HG03175 (cell line): ENCODE data around the gene HPS1.
A peak's percentile ranks its signal among the peaks of the same experiment; 100 is the strongest.

ENCODE experiments used
- ATAC-seq: cut with Tn5 transposase; IDR thresholded peaks from one replicate; pipeline ENCODE4 v1.9.1; 2021; ENCODE audit warnings: mild to moderate bottlenecking, moderate library complexity; ENCODE audit not compliant: unreplicated experiment

HPS1 gene

GRCh38 chr10:98465866-98466265 is 19.1 kb upstream of the HPS1 start:
- no peak for ATAC-seq

GRCh38 chr10:98463976-98464754 is 17.4 kb upstream of the HPS1 start:
- no peak for ATAC-seq

DNA sequence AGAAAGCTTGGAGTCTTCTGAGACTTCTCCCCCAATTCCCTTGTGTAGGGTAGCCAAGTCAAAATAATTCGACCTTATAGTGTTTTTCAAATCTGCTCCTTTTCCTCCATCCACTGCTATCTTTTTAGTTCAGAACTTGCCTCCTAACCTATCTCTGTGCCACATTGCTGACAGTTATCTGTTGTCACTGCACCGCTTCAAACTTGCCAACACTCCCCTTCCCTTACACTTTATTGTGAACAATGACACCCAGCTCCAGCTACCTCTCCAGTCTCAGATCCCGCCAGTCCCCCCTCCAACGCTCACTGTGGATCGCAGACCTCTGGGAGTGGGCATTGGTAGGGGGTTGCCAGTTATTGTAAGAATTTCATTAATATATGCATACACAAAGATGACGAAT is 16.3 kb upstream of the HPS1 start:
- ATAC-seq: no peak

GRCh38 chr10:98461500-98461842 is 14.7 kb upstream of the HPS1 start:
- no peak for ATAC-seq

DNA sequence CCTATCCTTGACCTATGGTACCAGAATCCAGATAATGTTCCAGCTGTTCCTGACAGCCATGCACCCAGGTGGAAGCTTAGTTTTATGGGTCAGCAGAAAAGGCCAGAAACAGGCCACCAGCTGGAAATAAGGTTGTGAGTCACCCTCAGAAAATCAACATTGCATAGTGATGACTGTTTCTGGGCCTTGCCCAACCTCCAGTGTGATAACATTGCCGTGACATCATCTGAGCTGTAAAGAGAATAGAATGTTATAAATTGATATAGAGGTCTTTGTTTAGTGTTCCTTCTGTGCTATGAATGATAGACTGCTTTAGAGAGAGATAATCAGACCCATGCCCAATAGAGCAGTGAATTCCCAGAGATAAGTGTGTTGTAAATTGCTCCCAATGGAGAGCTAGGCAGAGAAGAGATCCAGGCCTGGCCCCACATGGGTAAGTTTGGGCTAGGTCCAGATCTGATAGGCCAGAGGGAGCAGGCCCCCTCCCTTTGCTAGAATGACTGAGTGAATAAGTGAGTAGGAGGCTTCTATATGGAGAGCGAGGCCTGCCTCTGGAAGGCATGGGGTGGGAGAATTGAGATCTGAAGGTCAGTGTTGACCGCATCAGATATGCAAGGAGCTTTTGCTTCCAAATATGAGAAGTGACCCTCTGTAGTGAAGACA is 14.2 kb upstream of the HPS1 start:
- no peak for ATAC-seq

DNA sequence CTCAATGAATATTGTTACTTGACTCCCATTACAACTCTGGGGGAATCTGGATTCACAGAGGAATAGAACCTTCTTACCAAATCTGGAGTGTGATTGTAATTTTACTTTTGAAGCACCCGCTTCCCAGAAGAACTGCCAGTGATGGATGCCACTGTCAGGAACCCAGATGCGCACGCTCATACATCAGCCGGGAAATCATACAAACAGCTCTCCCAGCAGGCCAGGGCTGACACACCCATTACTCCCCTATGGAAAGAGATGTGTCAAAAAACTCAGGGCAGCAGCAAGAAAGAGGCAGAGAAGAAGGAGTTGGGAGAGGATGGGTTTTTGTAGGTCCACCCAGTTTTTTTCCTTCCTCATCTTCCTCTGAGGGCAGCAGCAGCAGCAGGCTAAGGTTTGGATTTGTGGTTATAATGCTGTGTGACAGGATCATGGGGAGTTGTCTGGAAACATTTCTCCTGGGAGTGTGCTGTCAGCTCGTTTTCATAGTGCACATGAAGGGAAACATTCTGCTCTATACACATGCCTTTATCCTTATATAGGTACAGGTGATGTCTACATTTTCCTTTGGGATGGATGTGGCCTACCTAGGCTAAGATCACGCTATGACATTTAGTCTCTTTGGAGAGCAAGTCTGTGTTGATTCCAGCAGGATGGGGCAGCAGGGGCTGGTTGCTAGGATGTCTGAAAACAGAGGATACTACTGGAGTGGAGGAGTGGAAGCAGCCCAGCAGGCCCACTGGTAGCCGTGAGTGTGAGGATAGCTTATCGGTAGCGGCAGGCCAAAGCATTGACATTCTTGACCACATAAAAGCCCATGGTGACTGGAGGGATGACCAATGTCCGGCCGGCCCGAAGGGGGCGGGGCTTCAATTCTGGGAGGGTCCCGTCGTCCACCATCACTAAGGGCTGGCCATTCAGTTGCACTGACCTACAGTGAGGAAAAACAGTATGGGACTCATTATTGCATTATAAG is 12.4 kb upstream of the HPS1 start:
- ATAC-seq: no peak

DNA sequence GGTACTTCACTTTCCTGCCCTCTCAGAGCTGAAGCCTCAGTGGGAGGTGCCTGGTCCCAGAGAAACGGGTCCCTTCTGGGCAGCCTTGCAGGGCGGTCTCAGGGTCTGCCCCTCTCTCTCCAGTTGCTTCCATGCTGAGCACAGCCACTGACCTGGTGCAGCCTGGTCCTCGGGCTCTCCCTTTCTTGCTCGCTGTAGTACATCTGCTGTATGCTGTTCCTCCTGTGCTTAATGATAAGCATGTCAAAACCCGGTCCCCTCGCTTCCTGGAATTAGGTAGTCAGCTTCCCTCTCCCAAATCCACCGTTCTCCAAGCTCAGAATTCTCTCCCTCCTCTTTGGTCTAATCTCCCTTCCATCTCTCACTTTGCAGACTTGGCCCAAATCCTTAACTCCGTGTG is 11.0 kb upstream of the HPS1 start:
- no peak for ATAC-seq

- ATAC-seq: no peak
These were observed 10.1 kb upstream of the HPS1 start for GRCh38 chr10:98456686-98457482.

- ATAC-seq: no peak
These were observed 9.4 kb upstream of the HPS1 start for GRCh38 chr10:98456043-98456570.

DNA sequence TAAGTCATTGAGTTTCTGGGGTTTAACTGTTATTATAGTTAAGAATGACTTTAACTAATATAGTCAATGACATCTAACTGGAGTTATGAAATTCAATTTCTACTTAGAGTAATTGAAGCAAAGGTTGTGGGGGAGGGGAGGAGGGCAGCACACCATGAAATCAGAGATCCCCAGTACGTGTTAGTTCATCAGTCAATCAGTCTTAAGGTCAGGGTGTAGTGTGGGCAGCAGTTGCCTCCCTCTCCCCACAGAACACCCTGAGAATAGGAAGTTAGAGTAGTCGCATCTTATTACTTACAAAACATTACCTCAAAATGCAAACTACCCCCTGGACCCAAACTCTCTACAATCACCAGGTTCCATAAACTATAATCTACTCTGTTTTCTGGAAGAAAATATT is 7.0 kb upstream of the HPS1 start:
- ATAC-seq: no peak

- no peak for ATAC-seq
These were observed 3.9 kb upstream of the HPS1 start for GRCh38 chr10:98450618-98451017.

- ATAC-seq: no peak
These were observed 2.6 kb upstream of the HPS1 start for GRCh38 chr10:98449287-98449686.

DNA sequence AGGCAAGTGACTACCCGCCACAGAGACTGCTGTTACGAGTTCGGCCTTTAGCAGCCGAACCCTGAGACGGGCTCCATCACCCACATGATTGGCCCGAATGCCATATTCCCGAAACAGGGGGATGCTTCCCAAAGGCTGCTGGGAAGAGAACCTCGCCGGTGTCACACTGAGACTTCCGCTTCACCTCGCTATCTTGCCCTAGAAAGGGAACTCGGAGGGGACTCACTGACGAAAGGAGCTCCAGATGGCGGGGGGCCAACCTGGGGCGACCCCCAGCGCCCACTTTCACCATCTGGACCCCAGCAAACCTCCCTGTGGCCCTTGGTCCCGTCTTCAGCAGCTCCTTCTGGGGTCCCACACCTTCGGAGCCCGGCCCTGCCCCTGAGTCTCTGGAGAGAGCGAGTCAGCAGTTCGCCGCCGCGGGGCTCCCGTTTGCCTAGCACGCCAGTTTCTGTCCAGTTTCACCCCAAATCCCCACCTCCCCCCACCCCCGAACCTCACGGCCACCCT is 529 bp downstream of the HPS1 start:
- ATAC-seq: peak; percentile 23

DNA sequence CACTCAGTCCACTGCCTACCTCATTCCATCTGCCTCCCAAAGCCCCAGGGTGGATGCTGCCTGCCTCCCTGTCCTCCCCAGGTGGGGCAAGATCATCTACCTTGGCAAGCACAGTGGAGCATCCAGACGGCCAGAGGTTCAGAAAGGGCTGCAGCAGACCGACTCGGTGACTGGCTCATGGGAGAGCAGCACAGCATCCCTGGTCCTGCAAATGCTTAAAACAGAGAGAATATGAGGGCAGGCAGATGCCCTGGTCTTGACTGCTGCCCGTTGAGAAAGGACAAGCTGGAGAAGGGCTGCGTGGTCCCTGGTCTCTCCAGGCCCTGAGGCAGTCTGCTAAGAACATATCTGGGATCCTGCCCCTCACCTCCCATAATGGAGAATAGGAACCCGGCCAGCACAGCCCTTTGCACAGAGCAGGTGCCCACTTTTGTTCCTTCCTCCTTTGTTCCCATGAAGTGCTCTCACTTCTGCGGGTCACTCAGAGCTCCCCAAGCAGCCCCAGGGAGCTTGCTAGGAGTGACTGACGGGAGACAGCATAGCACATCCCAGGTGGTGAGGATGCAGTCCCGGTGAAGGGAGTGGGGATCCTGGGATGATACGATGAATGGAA is 1.4 kb downstream of the HPS1 start:
- ATAC-seq: no peak

DNA sequence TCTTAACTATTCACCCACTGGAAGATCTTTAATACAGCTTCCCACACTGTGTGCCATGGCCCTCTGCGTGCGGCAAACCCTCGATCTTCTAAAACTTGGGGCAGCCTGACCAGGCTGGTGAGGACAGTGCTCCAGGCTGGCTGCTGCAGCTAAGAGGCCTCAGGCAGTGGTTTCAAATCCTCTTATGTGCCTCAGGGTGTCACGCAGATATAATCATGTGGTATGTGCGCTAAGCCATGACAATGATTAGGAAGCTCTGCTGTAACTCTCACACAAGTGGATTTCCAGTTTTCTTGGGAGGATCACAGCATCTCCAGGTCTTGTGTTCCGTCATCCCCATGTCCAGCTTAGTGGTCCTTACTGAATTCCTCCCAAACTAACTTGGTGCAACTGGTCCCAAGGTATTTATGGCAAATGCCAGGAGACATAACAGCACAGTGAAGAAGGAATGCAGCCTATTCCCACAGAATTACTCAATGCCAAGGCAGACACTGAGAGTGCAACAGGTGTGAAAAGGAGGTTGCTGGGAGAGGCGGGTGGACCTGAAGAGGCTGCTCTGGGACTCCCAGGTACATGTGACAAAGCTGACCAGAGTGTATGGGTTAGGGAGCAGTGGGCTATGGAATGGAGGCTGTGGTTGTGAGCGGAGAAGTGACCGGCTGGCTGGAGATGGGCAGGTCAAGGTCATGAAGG is 2.3 kb downstream of the HPS1 start:
- ATAC-seq: peak; percentile 36

DNA sequence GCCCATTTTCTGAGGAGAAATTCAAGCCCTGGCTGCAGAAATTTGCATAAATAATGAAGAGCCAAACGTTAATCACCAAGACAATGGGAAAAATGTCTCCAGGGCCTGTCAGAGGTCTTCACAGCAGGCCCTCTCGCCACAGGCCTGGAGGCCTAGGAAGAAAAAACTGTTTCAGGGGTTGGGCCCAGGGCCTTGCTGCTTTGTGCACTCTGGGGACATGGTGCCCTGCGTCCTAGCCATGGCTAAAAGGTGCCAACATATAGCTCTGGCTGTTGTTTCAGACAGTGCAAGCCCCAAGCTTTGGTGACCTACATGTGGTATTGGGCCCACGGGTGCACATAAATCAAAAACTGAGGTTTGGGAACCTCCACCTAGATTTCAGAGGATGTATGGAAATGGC is 8.0 kb downstream of the HPS1 start:
- ATAC-seq: no peak

- no peak for ATAC-seq
These were observed 10.0 kb downstream of the HPS1 start for GRCh38 chr10:98436704-98437103.

DNA sequence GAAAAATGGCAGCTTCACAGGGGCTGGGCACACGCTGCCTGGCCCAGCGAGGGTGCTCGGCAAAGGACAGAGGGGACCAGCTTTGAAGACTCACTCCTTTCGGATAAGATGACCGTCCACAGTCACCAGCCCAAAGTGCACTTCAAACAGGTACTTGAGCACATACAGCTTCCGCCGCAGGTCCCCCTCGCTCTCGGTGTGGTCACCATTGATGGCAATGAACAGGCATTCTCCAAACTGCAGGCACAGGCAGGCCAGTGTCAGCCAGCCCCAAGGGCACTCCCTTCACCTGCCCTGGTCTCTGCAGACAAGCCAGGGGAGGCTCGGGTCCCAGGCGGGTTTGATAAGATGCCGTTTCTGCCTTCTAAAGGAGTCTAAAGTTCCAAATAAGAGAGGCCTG is 11.6 kb downstream of the HPS1 start:
- no peak for ATAC-seq
